Hepatic stellate cell (primary cell): ENCODE data around the gene ZNF43.
"Not testable (repeated sequence)": the region's sequence is repeated elsewhere in the genome, so short reads cannot be mapped to it uniquely, and the experiment has no call there.

ENCODE experiments used
- DNase-seq: peaks from one replicate; pipeline ENCODE4 v3.0.0; 2011; ENCODE audit warnings: low spot score

Gene ZNF43

GRCh38 chr19:21808400-21809000 lies 27.5 kb downstream of the ZNF43 start:
- DNase-seq: not testable (repeated sequence)

DNA sequence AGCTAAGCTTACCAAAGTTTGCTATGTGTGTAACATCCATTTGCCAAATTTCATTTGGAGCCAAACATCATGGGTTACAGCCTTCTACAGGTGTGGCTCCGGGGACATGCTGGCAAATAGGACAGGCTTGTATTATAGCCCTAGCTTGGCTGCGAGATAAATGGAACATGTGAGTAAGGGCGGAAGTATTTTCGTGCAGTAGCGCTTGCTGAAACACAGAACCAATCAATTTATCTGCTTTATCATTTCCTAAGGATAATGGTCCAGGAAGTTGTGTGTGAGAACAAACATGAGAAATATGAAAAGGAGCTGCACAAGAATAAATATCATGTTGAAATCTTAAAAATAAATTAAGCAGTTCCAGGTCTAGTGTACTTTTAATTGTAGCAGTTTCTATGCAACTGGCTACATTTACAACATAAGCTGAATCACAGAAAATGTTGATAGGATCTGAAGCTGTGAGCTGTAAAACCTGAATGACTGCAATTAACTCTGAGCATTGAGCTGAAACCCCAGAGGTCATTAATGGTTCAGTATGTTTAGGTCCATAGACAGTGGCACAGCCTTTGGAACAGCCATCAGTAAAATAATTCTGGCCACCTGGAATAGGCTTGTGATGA lies 46.4 kb downstream of the ZNF43 start:
- DNase-seq: no peak

- no peak for DNase-seq
Observed at GRCh38 chr19:21786936-21787335, 49.0 kb downstream of the ZNF43 start.

DNA sequence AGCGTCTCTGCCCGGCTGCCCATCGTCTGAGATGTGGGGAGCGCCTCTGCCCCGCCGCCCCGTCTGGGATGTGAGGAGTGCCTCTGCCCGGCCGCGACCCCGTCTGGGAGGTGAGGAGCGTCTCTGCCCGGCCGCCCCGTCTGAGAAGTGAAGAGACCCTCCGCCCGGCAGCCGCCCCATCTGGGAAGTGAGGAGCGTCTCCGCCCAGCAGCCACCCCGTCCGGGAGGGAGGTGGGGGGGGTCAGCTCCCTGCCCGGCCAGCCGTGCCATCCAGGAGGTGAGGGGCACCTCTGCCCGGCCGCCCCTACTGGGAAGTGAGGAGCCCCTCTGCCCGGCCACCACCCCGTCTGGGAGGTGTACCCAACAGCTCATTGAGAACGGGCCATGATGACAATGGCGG lies 60.2 kb downstream of the ZNF43 start:
- not testable (repeated sequence) for DNase-seq

GRCh38 chr19:21767065-21767800 lies 68.7 kb downstream of the ZNF43 start, which contains the start of gene ZNF100:
ZNF100 (minus strand) TSS chr19:21767579; CDS start chr19:21767429, 150 bp downstream.
- peak; percentile 86 for DNase-seq

DNA sequence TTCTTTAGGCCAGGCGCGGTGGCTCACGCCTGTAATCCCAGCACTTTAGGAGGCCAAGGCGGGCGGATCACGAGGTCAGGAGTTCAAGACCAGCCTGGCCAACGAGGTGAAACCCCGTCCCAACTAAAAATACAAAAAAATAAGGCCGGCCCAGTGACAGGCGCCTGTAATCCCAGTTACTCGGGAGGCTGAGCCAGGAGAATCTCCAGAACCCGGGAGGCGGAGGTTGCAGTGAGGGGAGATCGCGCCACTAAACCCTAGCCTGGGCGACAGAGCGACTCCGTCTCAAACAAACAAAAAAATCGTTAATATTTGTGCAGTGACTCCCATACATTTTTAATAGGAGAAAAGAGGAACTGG lies 69.3 kb downstream of the ZNF43 start:
- not testable (repeated sequence) for DNase-seq

DNA sequence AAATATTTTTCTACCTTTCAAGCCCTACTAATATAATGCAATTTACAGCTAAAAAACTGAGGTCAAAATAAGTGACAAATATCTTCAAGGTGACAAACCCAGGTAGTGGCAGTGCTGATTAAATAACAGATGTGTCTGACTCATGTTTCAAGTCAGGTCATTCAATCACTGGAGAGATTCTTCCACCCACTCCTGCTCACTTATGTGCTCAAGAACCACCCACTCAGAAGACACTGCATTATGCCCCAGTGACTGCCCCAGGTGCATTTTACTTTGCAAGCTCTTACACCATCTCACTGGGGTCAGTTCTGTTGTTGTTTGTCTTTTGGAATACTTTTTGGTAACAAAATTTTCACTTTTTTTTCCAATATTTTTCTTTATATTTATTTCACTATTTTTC lies 70.8 kb downstream of the ZNF43 start:
- no peak for DNase-seq

GRCh38 chr19:21761547-21761946 lies 74.4 kb downstream of the ZNF43 start:
- not testable (repeated sequence) for DNase-seq

DNA sequence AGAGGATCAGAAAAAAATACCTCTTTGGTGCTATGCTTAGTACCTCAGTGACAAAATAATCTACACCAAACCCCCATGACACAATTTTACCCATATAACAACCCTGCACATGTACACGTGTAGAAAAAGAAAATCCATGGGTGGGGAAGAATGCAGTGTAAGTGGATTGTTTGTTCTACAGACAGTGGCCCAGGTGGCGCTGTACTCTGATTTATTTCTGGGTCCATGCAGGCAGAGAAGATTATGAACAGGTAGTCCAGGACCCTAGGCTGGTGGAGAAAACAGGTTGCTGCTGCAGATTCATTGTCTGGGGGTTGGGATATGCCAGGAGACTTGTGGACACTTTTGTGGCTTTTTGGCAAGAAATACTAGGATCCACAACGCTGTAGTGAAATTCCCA lies 77.7 kb downstream of the ZNF43 start:
- DNase-seq: no peak

GRCh38 chr19:21755555-21755954 lies 80.4 kb downstream of the ZNF43 start:
- not testable (repeated sequence) for DNase-seq
